Jurkat, Clone E6-1 (cell line): ENCODE results near the gene FADS6.

Source experiments
- DNase-seq: peaks from one replicate; pipeline ENCODE4 v3.0.0-alpha.2; 2011; ENCODE audit warnings: low read depth, low spot score
- H3K4me3 ChIP-seq: 2 replicates; pipeline ENCODE4 v1.5.1; 2011; ENCODE audit warnings: mild to moderate bottlenecking, low read length, control low read depth, moderate library complexity

Gene FADS6

DNA sequence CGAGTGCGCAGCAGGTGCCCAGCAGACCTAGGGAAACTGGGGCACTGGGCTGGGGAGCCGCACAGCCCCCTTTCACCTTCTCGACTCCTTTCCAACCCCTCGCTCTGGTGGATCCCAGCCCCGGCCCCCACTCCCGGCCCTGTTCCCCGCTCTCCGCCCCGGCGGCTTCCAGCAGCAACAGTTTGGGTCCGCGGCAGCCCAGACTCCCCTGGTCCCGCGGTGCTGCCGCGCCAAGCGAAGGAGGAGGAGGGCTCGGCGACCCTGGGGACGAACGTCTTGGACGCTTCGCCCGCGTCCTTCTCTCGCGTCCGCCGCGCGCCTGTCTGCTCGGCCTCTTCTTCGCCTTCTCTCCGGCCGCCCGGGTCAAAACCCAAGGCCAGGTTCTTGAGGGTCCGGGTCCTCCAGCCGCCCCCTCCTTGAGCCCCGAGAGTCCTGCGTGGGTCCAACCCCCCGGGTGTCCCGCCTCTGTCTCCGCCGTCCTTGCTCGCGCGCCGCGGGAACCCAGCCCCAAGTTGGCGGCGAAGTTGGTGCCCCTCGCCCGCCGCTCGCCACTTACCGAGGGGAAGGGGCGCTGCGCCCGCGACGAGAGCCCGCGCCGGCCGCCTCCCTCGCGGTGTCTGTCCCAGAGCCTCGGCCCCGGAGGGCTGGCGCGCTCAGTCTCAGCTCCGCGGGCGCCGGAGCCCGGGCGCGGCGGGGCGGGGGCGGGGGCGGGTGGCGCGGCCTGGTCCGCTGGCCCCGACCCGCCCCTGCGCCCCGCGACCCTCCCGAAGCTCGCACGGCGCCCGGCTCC, 32.4 kb downstream of the FADS6 start:
- no peak for DNase-seq
- no peak overlapping the region for H3K4me3 ChIP-seq

DNA sequence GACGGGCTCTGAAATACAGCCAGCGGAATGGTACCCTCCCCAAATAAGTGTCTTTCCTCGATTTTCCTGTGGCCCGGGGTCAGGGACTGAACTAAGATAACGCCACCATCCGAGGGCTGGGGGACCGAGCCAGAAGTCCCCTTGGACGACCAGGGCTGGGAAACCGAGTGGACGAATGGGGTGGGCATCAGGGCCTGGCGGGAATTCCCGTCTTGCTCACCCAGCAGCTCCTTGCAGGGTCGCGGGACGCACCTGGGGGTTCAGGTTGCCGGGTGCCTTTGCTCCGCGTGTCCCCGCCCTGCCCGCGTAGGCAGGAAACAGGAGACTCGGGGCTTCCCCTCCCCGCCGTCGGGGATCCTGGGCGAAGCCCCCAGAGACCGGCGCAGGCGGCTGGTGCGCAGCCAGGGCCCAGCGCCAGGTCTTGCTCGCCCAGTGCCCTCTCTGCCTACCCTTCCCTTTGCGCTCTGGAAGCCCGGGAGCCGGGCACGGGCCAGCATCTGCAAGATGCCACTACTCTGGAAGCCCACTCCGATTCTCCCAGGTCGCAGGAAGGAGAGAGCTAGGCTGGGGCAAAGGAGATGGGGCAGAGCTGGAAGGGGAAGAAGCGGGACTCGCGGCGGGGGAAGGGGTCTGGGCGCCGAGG, 33.1 kb downstream of the FADS6 start:
- DNase-seq, result no peak
- no peak overlapping the region; the same call in 1 of the 2 replicates for H3K4me3 ChIP-seq

DNA sequence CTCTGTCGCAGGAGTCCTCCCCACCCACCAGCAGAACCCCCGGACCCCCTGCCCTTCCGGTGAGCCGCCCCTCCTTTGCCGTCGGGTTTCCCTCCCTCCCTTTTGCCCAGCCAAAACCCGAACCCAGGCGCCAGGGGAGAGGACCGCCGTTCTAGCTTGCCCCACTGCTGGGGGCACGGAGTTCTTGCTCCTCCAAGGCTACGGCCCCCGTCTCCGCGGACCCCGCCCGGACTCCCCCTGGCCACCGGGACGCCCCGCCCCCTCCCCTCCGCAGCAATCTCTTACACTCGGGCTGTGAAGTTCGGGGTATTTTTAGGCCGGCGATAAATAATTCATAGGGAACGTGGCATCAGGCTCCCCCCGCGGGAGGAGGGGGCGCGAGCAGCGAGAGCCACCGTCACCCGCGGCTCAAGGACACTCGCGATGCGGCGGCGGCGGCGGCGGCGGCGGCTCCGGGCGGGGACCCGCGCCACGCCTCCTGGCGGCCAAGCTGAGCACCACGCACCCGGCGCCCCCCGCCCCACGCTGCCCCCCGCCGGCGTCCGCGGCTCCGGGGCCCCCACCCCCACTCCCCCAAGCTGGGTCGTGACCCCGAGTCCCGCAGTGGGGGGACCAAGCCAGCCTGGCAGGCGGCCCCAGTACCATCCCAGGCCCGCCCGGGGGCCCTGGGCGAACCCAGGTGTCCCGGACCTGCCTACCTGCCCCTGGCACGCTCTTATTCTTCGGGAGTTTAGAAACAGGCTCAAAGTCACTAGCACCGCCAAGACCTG, 33.8 kb downstream of the FADS6 start, which contains the start of gene GRIN2C:
Gene GRIN2C, minus strand, starts transcription at position 427 of the 770 bp plus-strand sequence. CDS start 4,793 bp downstream, outside the sequence.
- peak within 1 kb of the TSS; percentile 30 for H3K4me3 ChIP-seq
- DNase-seq, result no peak

DNA sequence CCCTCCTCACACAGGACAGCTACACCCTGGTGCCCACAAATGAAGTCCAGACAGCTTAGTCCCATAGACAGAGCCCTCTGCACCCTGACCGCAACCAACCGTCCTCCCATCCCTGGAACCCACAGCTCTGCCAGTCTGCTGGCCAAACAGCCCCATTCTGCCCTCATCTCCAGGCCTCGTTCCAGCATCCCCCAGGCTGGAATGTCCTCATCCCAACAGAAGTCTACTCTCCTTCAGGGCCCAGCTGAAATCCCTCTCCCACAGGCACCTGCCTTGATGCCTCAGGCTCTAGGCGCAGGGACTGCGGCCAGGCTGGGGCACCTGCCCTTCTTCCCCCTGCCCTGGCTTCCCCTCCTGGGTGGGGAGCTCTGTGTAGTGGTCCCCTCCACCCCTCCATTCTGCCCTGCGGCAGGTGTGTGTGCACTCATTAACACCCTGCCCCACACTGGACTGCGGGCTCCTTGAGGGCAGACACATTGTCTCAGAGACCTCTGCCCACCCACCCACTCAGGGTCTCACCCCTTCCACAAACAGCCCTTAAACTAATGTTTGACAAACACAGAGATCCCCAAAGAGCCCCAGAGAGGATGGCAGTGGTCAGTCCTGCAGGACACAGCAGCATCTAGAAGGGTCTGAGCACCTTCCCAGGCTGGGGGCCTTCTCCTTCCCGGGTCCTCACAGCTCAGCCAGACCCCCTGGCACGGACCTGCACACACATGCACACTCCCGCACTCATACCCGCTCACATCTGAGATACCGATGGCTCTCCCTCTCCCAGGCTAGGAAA, 34.6 kb downstream of the FADS6 start:
- DNase-seq, result no peak
- no peak overlapping the region for H3K4me3 ChIP-seq

DNA sequence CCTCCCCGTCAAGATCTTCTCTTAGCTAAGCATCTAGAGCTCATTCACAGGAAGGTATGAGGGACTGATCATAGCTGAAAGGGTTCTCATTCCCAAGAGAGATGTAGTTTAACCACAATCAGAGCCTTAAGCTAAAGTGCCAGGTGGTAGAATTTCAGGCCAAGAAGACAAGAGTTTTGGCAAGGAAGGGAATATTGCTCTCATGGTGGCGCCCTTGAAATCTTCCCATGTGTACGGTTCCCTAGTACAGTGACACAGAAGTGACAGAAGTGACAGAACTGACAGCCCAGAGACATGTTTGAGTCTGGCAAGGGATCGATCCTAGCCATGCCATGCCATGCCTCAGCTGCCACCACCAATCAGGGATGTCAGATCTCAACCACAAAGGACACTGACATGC, 36.2 kb downstream of the FADS6 start:
- no peak overlapping the region for H3K4me3 ChIP-seq
- no peak for DNase-seq

DNA sequence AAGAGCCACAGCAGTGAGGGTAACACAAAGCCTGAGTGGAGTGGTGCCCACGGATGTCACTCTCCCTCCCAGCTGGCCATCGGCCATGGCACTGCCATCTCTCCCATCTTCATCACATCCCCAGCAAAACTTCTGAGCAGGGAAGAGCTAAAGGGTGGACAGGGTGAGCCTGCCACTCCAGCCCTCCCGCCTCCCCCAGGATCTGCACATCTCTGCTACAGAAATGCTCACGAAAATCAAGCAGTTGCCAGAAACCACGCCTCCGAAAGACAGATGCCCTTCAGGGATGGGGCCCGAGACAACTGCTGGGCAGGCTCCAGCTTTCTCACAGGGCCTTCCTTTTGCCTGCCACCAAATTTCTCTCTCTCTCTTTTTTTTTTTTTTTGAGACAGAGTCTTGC, 37.3 kb downstream of the FADS6 start:
- no peak for DNase-seq
- H3K4me3 ChIP-seq, result no peak overlapping the region

DNA sequence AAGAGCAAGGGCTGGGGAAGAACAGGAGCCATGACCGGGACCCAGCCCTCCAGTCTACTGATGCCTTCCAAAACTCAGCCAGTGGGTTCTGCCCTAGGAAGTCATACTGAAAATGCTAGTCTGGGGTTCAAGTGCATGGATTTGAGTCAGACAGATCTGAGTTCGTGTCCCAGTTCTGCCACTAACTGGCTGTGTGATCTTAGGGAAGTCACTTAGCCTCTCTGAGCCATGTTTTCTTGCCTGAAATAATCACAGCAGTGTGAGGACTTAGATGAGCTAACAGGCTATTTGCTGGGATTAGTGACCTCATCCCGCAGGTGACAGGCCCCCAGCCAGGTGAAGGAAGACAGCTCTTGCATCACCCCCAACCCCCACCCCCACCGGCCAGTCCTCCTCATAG, 38.1 kb downstream of the FADS6 start:
- no peak for DNase-seq
- no peak overlapping the region for H3K4me3 ChIP-seq

DNA sequence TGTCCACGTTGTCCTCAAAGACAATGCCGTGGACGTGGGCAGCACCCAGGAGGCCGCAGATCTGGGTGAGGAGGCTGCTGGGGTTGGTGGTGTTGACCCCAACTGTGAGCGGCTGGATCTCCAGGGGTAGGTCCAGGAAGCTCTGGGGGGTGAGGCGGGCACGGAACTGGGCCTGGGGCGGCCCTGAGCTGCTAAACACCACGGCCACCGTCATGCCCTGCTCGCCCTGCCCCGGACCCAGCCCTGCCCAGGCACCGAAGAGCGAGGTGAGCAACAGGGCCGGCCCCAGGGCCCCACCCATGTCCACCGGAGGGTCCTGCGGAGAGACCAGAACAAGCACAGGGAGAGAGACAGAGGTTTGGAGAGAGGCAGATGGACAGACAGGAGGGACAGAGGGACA, 38.6 kb downstream of the FADS6 start:
- no peak for DNase-seq
- H3K4me3 ChIP-seq, result no peak overlapping the region

DNA sequence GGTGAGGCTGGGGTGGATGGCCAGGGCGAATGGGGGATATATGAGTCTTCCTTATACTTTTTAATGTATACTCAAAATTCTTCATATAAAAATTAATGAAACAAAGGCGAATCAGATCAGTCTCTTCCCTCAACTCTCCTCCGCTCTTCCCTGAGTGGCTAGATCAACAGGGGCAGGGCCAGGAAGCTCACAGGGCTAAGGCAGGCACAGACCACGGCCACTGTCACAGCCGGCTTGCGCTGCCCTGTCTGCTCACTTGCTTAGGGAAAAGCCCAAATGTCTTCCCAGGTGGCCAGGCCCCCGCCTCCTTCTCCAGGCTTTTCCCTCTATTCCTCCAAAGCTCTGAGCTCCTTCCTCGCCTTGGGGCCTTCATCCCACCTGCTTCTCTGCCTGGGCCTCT, 39.8 kb downstream of the FADS6 start:
- DNase-seq, result no peak
- no peak overlapping the region for H3K4me3 ChIP-seq

DNA sequence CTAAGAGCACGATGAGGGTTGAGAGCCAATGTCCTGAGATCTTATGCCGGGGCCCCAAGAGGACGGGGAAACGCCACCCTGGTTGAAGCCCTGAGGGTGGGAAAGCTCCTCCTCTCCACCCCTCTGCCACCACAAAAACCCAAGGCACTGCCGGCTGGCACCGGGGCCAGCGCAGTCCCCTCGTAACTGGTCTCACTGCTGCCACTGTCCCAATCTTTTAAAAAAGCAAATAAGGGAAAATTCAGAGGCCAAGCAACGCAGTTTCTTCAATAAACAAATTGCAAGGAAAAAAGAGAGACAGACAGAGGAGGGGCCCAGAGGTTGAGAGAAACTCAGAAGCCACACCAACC, 40.4 kb downstream of the FADS6 start:
- H3K4me3 ChIP-seq, result peak overlapping the region; percentile 54
- no peak for DNase-seq

DNA sequence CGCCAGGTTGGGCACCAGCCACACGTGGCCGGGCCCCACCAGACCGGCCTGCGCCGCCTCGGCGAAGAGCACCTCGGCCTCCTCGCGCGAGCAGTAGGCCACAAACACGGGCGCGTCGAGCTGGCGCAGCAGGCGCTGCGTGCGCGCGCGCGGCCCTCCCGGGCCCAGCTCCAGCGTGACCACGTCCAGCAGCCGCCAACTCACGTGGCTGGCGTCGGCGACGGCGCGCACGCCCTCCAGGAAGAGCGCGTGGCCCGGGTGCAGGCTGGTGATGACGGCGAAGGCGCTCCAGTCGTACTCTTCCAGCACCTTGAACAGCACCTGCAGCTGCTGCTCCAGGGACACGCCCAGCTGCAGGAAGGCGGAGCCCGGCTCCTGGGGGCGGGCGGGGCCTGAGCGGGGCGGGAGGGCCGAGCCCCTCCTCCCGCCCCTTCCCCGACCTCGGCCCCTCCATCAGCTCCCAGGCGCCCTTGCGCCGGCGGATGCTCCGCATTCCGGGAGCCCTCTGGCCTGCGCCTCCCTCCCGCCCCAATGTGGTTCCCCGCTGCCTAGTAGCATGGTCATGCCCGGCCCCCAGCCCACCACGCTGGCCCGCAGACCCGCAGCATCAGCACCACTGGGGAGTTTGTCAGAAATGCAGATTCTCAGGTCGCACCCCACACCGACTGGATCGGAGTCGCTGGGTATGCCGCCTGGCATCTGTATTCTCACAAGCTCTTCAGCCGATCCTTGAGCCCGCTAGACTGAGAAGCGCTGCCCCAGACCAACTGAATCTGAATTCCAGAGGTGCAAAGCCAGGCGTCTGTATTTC, 41.0 kb downstream of the FADS6 start:
- peak overlapping the region; percentile 54 for H3K4me3 ChIP-seq
- peak; percentile 68 for DNase-seq

DNA sequence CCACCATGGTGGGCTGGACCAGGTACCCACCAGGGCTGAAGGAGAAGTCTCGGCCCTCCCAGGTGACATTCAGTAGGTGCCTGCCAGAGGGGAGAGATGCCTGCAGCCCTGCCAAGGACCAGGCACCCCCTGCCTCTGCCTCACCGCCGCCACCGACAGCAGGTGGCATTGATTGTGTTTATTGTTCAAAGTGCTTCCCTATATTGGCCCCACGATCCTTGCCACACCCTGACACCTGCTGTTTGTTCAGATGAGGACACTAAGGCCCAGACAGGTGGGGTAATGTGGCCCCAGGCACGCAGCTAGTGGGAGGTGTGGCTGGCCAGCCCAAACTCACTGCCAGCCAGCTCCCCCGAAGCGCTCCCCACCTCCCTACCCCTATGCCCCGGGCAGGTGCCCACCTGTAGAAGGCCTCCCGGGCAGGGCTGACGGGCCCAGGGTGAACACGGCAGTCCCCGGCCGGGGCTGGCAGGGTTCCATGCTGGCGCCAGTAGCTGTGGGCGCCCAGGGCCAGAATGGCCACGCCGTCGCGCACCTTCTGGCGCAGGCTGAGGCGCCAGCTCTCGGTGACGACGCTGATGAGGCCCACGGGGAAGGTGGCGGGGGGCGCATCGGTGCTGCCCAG, 41.7 kb downstream of the FADS6 start:
- no peak for DNase-seq
- H3K4me3 ChIP-seq, result no peak overlapping the region

DNA sequence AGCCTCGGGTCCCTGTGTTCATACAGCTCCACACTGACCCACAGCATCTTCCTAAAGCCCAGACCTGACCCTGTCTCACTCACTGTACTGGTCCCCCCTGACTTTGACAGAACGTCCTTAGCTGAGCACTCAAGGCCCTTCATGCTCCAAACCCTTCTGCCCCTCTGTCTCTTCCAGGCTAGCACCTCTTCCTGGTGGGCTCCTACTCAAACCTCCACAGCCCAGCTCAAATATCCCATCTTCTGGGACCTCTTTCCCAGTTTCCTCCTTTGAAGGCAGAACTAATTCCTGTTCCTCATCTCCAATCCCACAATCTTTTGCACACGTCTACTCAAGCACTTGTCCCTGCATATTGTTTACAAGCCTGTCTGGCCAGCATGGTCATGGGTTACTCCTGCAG, 42.5 kb downstream of the FADS6 start:
- H3K4me3 ChIP-seq, result no peak overlapping the region
- no peak for DNase-seq

DNA sequence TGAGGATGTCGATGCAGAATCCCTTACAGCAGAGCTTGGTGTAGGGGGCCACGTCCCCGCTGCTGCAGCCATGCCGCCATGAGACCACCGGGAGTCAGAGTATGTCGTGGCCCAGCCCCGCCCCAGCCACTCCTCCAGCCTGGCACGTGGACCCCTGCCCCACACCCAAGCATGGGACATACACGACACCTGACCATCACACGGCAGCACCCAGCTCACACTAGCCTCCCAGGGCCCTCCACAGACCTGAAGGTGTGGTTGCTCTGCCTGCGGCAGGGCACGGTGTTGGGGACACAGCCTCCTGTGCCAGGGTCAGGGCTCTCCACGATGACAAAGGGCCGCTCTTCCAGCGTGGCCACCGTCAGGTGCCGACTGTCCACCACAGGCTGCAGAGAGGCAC, 43.1 kb downstream of the FADS6 start:
- no peak for DNase-seq
- no peak overlapping the region for H3K4me3 ChIP-seq

DNA sequence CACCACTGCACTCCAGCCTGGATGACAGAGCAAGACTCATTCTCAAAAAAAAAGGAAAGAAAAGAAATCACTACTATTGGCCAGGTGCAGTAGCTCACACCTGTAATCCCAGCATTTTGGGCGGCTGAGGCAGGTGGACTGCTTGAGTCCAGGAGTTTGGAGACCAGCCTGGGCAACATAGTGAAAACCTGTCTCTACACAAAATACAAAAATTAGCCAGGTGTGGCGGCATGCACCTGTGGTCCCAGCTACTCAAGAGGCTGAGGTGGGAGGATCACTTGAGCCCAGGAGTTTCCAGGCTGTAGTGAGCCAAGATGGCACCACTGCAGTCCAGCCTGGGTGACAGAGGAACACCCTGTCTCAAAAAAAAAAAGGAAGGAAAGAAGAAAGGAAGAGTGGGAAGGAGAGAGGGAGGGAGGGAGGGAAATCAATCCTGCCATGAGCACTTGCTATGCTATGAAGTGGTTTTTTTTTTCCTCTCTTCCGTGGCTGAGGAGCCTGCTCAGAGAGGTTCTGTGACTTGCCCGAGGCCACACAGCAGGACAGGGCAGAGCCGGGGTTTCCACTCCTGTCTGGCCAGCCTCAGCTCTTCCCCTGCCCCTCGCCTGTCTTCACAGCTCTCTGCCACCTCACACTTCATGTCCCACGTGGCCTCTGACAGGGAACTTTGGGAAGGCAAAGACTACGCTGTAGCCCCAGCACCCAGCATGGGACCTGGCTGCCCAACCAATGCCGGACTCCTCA, 44.6 kb downstream of the FADS6 start:
- DNase-seq, result no peak
- no peak overlapping the region for H3K4me3 ChIP-seq

DNA sequence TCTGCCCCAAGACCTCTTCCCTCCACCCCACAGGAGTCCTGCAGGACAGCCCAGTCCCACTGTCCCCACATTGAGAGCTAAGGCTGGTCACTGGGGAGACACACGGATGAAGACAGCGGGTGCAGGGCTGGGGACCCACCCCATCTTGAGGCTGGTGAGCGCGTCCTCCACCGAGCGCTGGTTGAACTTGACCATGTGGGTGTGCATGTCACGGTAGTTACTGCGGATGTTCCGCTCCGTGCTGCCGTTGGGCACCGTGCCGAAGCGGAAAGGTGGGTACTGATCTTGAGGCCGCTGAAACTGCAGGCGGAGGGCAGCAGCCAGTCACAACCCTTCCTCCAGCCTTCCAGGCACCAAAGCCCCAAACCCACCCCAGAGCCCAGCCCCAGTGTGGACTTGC, 46.8 kb downstream of the FADS6 start:
- no peak for DNase-seq

DNA sequence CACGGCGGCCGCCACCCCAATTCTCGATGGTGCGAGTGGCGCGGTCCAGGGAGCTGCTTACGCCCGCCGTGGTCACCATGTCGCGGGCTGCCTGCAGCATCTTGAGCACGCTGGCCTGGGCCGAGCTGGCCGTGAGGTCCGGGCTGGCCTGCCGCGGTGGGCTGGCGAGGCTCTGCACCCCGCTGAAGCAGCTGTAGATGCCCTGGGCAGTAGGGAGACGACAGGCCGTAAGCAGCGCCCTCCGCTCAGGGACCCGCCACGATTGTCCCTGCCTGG, 50.1 kb downstream of the FADS6 start:
- DNase-seq, result no peak
- H3K4me3 ChIP-seq, result no peak overlapping the region

More for the DNA sequence above, 46.8 kb downstream of the FADS6 start:
- H3K4me3 ChIP-seq, result no peak overlapping the region
